Smooth muscle cell (in vitro differentiated cells): Measurements from ENCODE around the gene ARGFX. TPM values are rescaled to one million over a fixed set of nuclear protein-coding genes. Genes with fewer than 3 reads are reported as not detected.

Source experiments
- DNase-seq: peaks from one replicate; lab custom pipeline; 2025; ENCODE audit not compliant: unreplicated experiment; lab: John Stamatoyannopoulos, UW
- H2AFZ ChIP-seq: fragments of 200-600 bp; sonication (generic); 2 replicates; pipeline ENCODE4 v1.6.0; 2016; ENCODE audit warnings: antibody characterized with exemption, low read depth, mild to moderate bottlenecking
- H3F3A ChIP-seq: fragments of 200-600 bp; sonication (generic); 2 replicates; pipeline ENCODE4 v1.6.0; 2017; ENCODE audit warnings: antibody characterized with exemption, low read depth
- H3K27ac ChIP-seq: fragments of 200-600 bp; sonication (generic); 2 replicates; pipeline ENCODE4 v1.5.1; 2016; ENCODE audit warnings: low read depth, mild to moderate bottlenecking
- H3K27me3 ChIP-seq: fragments of 200-600 bp; sonication (generic); 2 replicates; pipeline ENCODE4 v1.6.1; 2016; ENCODE audit warnings: low read depth, mild to moderate bottlenecking
- H3K36me3 ChIP-seq: fragments of 200-600 bp; sonication (generic); 2 replicates; pipeline ENCODE4 v1.5.1; 2016; ENCODE audit warnings: low read depth
- H3K4me1 ChIP-seq: fragments of 200-600 bp; sonication (generic); 2 replicates; pipeline ENCODE4 v1.5.1; 2016; ENCODE audit warnings: low read depth
- H3K4me2 ChIP-seq: fragments of 200-600 bp; sonication (generic); 2 replicates; pipeline ENCODE4 v1.6.0; 2016; ENCODE audit warnings: mild to moderate bottlenecking
- H3K4me3 ChIP-seq: fragments of 200-600 bp; sonication (generic); 2 replicates; pipeline ENCODE4 v1.5.1; 2016; ENCODE audit warnings: mild to moderate bottlenecking
- H3K79me2 ChIP-seq: fragments of 200-600 bp; sonication (generic); 2 replicates; pipeline ENCODE4 v1.6.0; 2016; ENCODE audit warnings: low read depth, mild to moderate bottlenecking
- H3K9ac ChIP-seq: fragments of 200-600 bp; sonication (generic); 2 replicates; pipeline ENCODE4 v1.6.0; 2016; ENCODE audit warnings: low read depth
- H3K9me3 ChIP-seq: fragments of 200-600 bp; sonication (generic); replicated peaks from 2 replicates; pipeline ENCODE4 v1.5.1; 2016; ENCODE audit warnings: low read depth
- H4K20me1 ChIP-seq: fragments of 200-600 bp; sonication (generic); 2 replicates; pipeline ENCODE4 v1.6.0; 2016; ENCODE audit warnings: low read depth
- WGBS: methylation state at CpG from one replicate; pipeline ENCODE4 v1.1.7; 2016; ENCODE audit warnings: low lambda C conversion rate; 5-methylcytosine and 5-hydroxymethylcytosine counted together
- polyA plus RNA-seq: library from polyadenylated mRNA; unstranded; fragments of >200 nt; fragmentation: Nextera tagmentation; extraction: Ambion mirVana; gene quantifications from 2 replicates; pipeline ENCODE4 v1.2.1, GENCODE V29; 2016
- total RNA-seq: library from RNA; depleted of rRNA; stranded (reverse); fragments of >200 nt; gene quantifications from 2 replicates; pipeline ENCODE4 v1.2.3, GENCODE V29; 2014
- TF ChIP-seq, protein P1 (sequence below): fragments of 200-600 bp; sonication (generic); IDR thresholded peaks from 2 replicates; pipeline ENCODE4 v1.5.1; 2017; ENCODE audit warnings: borderline replicate concordance, mild to moderate bottlenecking, antibody characterized with exemption; ENCODE audit not compliant: insufficient read depth, poor library complexity, severe bottlenecking

The ARGFX gene
- total and polyA plus RNA-seq, 2 experiments from 2014 or later, result not detected

DNA sequence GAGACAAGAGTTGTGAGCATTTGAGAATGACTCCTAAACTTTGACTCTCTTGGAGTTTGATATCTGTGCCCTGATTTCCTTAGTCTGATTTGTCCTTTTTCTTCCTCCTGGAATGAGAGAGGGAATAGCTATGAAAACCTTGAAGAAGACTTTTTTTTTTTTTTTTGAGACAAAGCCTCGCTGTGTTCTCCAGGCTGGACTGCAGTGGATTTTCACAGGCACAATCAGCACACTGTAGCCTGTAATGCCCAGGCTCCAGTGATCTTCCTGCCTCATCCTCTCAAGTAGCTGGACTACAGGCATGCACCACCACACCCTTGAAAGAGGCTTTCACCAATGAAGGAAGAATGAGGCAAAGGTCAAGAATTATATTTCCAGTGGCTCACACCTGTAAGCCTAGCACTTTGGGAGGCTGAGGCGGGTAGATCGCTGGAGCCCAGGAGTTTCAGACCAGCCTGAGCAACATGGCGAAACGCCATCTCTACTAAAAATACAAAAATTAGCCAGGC is 10.3 kb upstream of the ARGFX start:
- Histone ChIP-seq H3K4me3 (no peak overlapping the region), H3K36me3 (no peaks in the 10 kb centered on the region), H3K79me2 (no peaks in the 10 kb centered on the region), H3K4me2 (no peak overlapping the region), H3K9me3 (no peaks in the 10 kb centered on the region), H4K20me1 (no peaks in the 10 kb centered on the region), H3K9ac (no peak overlapping the region), H3F3A (no peaks in the 10 kb centered on the region), H3K4me1 (no peaks in the 10 kb centered on the region), H3K27ac (no peak overlapping the region), H3K27me3 (no peaks in the 10 kb centered on the region), H2AFZ (no peak overlapping the region)
- 93% methylated on average over 5 of the region's 5 CpGs for WGBS
- TF ChIP-seq, protein P1, sequence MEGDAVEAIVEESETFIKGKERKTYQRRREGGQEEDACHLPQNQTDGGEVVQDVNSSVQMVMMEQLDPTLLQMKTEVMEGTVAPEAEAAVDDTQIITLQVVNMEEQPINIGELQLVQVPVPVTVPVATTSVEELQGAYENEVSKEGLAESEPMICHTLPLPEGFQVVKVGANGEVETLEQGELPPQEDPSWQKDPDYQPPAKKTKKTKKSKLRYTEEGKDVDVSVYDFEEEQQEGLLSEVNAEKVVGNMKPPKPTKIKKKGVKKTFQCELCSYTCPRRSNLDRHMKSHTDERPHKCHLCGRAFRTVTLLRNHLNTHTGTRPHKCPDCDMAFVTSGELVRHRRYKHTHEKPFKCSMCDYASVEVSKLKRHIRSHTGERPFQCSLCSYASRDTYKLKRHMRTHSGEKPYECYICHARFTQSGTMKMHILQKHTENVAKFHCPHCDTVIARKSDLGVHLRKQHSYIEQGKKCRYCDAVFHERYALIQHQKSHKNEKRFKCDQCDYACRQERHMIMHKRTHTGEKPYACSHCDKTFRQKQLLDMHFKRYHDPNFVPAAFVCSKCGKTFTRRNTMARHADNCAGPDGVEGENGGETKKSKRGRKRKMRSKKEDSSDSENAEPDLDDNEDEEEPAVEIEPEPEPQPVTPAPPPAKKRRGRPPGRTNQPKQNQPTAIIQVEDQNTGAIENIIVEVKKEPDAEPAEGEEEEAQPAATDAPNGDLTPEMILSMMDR, result no peak
- DNase-seq, result no peak

DNA sequence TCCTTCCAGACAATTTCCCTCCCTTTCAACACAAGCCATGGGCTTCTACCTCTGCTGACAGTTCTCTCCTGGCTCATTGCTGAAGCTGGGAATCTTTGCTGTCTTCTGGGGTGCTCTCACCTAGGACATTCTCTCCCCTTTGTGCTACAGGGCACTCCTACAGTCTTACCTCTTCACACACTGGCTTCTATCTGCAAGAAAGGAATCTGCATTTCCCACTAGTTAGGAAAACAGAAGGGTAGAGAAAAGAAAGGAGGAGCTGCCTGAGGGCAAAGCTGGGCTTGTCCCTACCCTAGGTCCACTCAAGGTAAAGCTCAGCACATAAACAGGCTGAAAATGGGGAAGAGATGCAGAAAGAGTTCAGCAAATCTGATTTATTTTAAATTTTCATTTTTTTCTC is 5.6 kb upstream of the ARGFX start:
- DNase-seq, result no peak
- H2AFZ ChIP-seq, result no peak overlapping the region
- no peaks in the 10 kb centered on the region for H4K20me1 ChIP-seq
- H3K27me3 ChIP-seq, result no peaks in the 10 kb centered on the region
- TF ChIP-seq, protein P1, result no peak
- H3K9ac ChIP-seq, result no peak overlapping the region
- H3K4me3 ChIP-seq, result no peak overlapping the region
- no peak overlapping the region for H3K4me2 ChIP-seq
- H3K36me3 ChIP-seq, result no peaks in the 10 kb centered on the region
- H3K9me3 ChIP-seq, result no peaks in the 10 kb centered on the region
- H3K4me1 ChIP-seq, result no peaks in the 10 kb centered on the region
- no peak overlapping the region for H3K27ac ChIP-seq
- H3K79me2 ChIP-seq, result no peaks in the 10 kb centered on the region
- H3F3A ChIP-seq, result no peaks in the 10 kb centered on the region

GRCh38 chr3:121566773-121567172 is 976 bp upstream of the ARGFX start:
- Histone ChIP-seq H3K4me1 (no peaks in the 10 kb centered on the region), H2AFZ (no peak overlapping the region), H3K4me2 (no peak overlapping the region), H3K36me3 (no peaks in the 10 kb centered on the region), H3K4me3 (no peak overlapping the region), H3K79me2 (no peaks in the 10 kb centered on the region), H4K20me1 (no peaks in the 10 kb centered on the region), H3K27ac (no peak overlapping the region), H3K9ac (no peak overlapping the region), H3K27me3 (no peaks in the 10 kb centered on the region), H3K9me3 (no peaks in the 10 kb centered on the region), H3F3A (no peaks in the 10 kb centered on the region)
- DNase-seq, result no peak
- TF ChIP-seq, protein P1, result no peak
- 91% methylated on average over 9 of the region's 9 CpGs for WGBS

- H3K4me3 ChIP-seq, result no peak overlapping the region
- no peaks in the 10 kb centered on the region for H3K36me3 ChIP-seq
- H3K9ac ChIP-seq, result no peak overlapping the region
- H2AFZ ChIP-seq, result no peak overlapping the region
- DNase-seq, result no peak
- no peaks in the 10 kb centered on the region for H4K20me1 ChIP-seq
- no peak overlapping the region for H3K4me2 ChIP-seq
- WGBS, result 42% methylated on average over 6 of the region's 6 CpGs
- TF ChIP-seq, protein P1, result no peak
- H3K27me3 ChIP-seq, result no peaks in the 10 kb centered on the region
- no peaks in the 10 kb centered on the region for H3K79me2 ChIP-seq
- H3K9me3 ChIP-seq, result no peaks in the 10 kb centered on the region
- H3K4me1 ChIP-seq, result no peaks in the 10 kb centered on the region
- H3F3A ChIP-seq, result no peaks in the 10 kb centered on the region
- no peak overlapping the region for H3K27ac ChIP-seq
Measured at GRCh38 chr3:121574449-121574848, 6.7 kb downstream of the ARGFX start.
